Smooth muscle cell (in vitro differentiated cells): ENCODE results near the gene GDE1. TPM values are rescaled to one million over a fixed set of nuclear protein-coding genes. Genes with fewer than 3 reads are reported as not detected.

Experiments used
- DNase-seq: peaks from one replicate; lab custom pipeline; 2025; ENCODE audit not compliant: unreplicated experiment; lab: John Stamatoyannopoulos, UW
- H2AFZ ChIP-seq: fragments of 200-600 bp; sonication (generic); 2 replicates; pipeline ENCODE4 v1.6.0; 2016; ENCODE audit warnings: antibody characterized with exemption, low read depth, mild to moderate bottlenecking
- H3F3A ChIP-seq: fragments of 200-600 bp; sonication (generic); 2 replicates; pipeline ENCODE4 v1.6.0; 2017; ENCODE audit warnings: antibody characterized with exemption, low read depth
- H3K27ac ChIP-seq: fragments of 200-600 bp; sonication (generic); 2 replicates; pipeline ENCODE4 v1.5.1; 2016; ENCODE audit warnings: low read depth, mild to moderate bottlenecking
- H3K27me3 ChIP-seq: fragments of 200-600 bp; sonication (generic); 2 replicates; pipeline ENCODE4 v1.6.1; 2016; ENCODE audit warnings: low read depth, mild to moderate bottlenecking
- H3K36me3 ChIP-seq: fragments of 200-600 bp; sonication (generic); 2 replicates; pipeline ENCODE4 v1.5.1; 2016; ENCODE audit warnings: low read depth
- H3K4me1 ChIP-seq: fragments of 200-600 bp; sonication (generic); 2 replicates; pipeline ENCODE4 v1.5.1; 2016; ENCODE audit warnings: low read depth
- H3K4me2 ChIP-seq: fragments of 200-600 bp; sonication (generic); 2 replicates; pipeline ENCODE4 v1.6.0; 2016; ENCODE audit warnings: mild to moderate bottlenecking
- H3K4me3 ChIP-seq: fragments of 200-600 bp; sonication (generic); 2 replicates; pipeline ENCODE4 v1.5.1; 2016; ENCODE audit warnings: mild to moderate bottlenecking
- H3K79me2 ChIP-seq: fragments of 200-600 bp; sonication (generic); 2 replicates; pipeline ENCODE4 v1.6.0; 2016; ENCODE audit warnings: low read depth, mild to moderate bottlenecking
- H3K9ac ChIP-seq: fragments of 200-600 bp; sonication (generic); 2 replicates; pipeline ENCODE4 v1.6.0; 2016; ENCODE audit warnings: low read depth
- H3K9me3 ChIP-seq: fragments of 200-600 bp; sonication (generic); replicated peaks from 2 replicates; pipeline ENCODE4 v1.5.1; 2016; ENCODE audit warnings: low read depth
- H4K20me1 ChIP-seq: fragments of 200-600 bp; sonication (generic); 2 replicates; pipeline ENCODE4 v1.6.0; 2016; ENCODE audit warnings: low read depth
- WGBS: methylation state at CpG from one replicate; pipeline ENCODE4 v1.1.7; 2016; ENCODE audit warnings: low lambda C conversion rate; 5-methylcytosine and 5-hydroxymethylcytosine counted together
- polyA plus RNA-seq: library from polyadenylated mRNA; unstranded; fragments of >200 nt; fragmentation: Nextera tagmentation; extraction: Ambion mirVana; gene quantifications from 2 replicates; pipeline ENCODE4 v1.2.1, GENCODE V29; 2016
- total RNA-seq: library from RNA; depleted of rRNA; stranded (reverse); fragments of >200 nt; gene quantifications from 2 replicates; pipeline ENCODE4 v1.2.3, GENCODE V29; 2014
- TF ChIP-seq, protein P1 (sequence below): fragments of 200-600 bp; sonication (generic); IDR thresholded peaks from 2 replicates; pipeline ENCODE4 v1.5.1; 2017; ENCODE audit warnings: borderline replicate concordance, mild to moderate bottlenecking, antibody characterized with exemption; ENCODE audit not compliant: insufficient read depth, poor library complexity, severe bottlenecking

The GDE1 gene
- total and polyA plus RNA-seq, 2 experiments from 2014 or later = 43.8 to 46.0 TPM

DNA sequence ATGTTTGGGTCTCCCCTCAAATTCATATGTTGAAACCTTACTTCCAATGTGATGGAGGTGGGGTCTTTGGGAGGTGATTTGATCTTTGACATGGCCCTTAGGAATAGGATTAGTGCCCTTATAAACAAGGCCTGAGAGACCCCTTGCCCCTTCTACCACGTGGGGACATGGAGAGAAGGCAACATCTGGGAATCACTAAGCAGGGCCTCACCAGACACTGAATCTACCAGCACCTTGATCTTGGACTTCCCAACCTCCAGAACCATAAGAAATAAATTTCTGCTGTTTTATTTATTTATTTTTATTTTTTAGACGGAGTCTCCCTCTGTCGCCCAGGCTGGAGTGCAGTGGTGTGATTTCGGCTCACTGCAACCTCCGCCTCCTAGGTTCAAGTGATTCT, 40.1 kb downstream of the GDE1 start:
- H2AFZ ChIP-seq = no peak overlapping the region
- no peak for DNase-seq
- H3K36me3 ChIP-seq = no peaks in the 10 kb centered on the region
- H3F3A ChIP-seq = no peaks in the 10 kb centered on the region
- no peak overlapping the region for H3K27ac ChIP-seq
- H3K27me3 ChIP-seq = no peaks in the 10 kb centered on the region
- H3K9ac ChIP-seq = no peak overlapping the region
- no peak overlapping the region for H3K4me3 ChIP-seq
- TF ChIP-seq, protein P1, sequence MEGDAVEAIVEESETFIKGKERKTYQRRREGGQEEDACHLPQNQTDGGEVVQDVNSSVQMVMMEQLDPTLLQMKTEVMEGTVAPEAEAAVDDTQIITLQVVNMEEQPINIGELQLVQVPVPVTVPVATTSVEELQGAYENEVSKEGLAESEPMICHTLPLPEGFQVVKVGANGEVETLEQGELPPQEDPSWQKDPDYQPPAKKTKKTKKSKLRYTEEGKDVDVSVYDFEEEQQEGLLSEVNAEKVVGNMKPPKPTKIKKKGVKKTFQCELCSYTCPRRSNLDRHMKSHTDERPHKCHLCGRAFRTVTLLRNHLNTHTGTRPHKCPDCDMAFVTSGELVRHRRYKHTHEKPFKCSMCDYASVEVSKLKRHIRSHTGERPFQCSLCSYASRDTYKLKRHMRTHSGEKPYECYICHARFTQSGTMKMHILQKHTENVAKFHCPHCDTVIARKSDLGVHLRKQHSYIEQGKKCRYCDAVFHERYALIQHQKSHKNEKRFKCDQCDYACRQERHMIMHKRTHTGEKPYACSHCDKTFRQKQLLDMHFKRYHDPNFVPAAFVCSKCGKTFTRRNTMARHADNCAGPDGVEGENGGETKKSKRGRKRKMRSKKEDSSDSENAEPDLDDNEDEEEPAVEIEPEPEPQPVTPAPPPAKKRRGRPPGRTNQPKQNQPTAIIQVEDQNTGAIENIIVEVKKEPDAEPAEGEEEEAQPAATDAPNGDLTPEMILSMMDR = no peak
- no peaks in the 10 kb centered on the region for H3K79me2 ChIP-seq
- no peaks in the 10 kb centered on the region for H3K4me1 ChIP-seq
- H3K4me2 ChIP-seq = no peak overlapping the region
- no peaks in the 10 kb centered on the region for H3K9me3 ChIP-seq
- H4K20me1 ChIP-seq = no peaks in the 10 kb centered on the region
- WGBS = 92% methylated on average over 5 of the region's 5 CpGs

DNA sequence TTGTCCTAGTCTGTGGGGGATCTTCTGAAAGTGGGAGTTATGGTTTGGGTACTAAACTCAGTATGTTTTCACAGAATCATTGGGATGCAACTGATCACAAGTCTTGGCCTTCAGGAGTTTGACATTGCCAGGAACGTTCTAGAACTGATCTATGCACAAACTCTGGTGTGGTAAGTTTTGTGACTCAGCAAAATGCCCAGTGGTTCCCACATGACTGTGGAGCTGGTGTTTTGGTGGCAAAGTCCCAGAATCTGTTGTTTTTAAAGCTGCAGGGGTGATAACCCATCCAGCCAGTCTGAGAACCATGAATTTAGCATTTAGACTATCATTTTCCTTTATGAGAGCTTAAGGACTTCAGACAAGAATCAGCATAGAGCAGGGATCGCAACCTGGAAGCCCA, 40.6 kb downstream of the GDE1 start:
- H3K27me3 ChIP-seq = no peaks in the 10 kb centered on the region
- H3K9me3 ChIP-seq = no peaks in the 10 kb centered on the region
- WGBS = 92% methylated on average over 2 of the region's 2 CpGs
- no peak overlapping the region for H3K4me2 ChIP-seq
- no peaks in the 10 kb centered on the region for H4K20me1 ChIP-seq
- H3K27ac ChIP-seq = no peak overlapping the region
- H3K79me2 ChIP-seq = no peaks in the 10 kb centered on the region
- no peak for DNase-seq
- H3K4me3 ChIP-seq = no peak overlapping the region
- H3K36me3 ChIP-seq = no peaks in the 10 kb centered on the region
- H3K4me1 ChIP-seq = no peaks in the 10 kb centered on the region
- H2AFZ ChIP-seq = no peak overlapping the region
- no peaks in the 10 kb centered on the region for H3F3A ChIP-seq
- TF ChIP-seq, protein P1 = no peak
- no peak overlapping the region for H3K9ac ChIP-seq

DNA sequence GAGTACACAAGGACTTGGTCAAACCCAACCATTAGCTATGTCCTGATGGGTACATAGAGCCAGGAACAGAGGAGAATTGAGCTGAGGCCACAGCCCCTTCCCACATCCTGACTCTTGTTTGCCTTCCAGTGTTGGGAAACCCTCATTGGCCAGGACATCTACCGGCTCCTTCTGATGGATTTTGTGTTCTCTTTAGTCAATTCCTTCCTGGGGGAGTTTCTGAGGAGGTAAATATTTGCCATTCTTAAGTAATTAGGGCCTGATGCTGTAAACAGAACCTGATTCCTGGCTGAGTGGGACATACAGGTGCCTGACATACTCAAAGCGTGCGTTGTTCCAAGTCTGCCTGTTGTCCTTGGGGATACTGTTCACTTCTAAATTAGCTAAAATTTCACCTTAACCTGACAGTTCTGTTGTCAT, 42.6 kb downstream of the GDE1 start:
- Histone ChIP-seq H3K36me3 (no peaks in the 10 kb centered on the region), H3K4me1 (no peaks in the 10 kb centered on the region), H3K9ac (no peak overlapping the region), H3K27me3 (no peaks in the 10 kb centered on the region), H3F3A (no peaks in the 10 kb centered on the region), H3K4me3 (no peak overlapping the region), H4K20me1 (no peaks in the 10 kb centered on the region), H3K4me2 (no peak overlapping the region), H3K9me3 (no peaks in the 10 kb centered on the region), H3K79me2 (no peaks in the 10 kb centered on the region), H2AFZ (no peak overlapping the region), H3K27ac (no peak overlapping the region)
- no peak for DNase-seq
- WGBS = 65% methylated on average over 3 of the region's 3 CpGs
- TF ChIP-seq, protein P1 = no peak

DNA sequence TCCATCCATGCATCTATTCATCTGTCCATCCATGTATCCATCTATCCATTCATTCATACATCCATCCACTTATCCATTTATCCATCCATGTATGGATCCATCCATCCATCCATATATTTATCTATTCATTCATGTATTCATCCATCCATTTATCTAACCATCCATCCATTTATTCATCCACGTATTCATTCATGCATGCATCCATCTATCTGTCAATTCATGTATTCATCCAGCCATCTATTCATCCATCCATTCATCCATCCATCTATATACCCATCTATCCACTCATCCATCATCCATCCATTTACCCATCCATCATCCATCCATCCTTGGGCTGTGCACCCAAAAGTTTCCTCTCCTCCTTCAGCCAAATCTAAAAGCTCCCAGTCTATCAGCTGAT, 43.4 kb downstream of the GDE1 start:
- TF ChIP-seq, protein P1 = no peak

More for the DNA sequence above, 43.4 kb downstream of the GDE1 start:
- DNase-seq = no peak
- Histone ChIP-seq H3K79me2 (no peaks in the 10 kb centered on the region), H4K20me1 (no peaks in the 10 kb centered on the region), H3K4me3 (no peak overlapping the region), H3F3A (no peaks in the 10 kb centered on the region), H2AFZ (no peak overlapping the region), H3K4me1 (no peaks in the 10 kb centered on the region), H3K36me3 (no peaks in the 10 kb centered on the region), H3K9ac (no peak overlapping the region), H3K27ac (no peak overlapping the region), H3K4me2 (no peak overlapping the region), H3K9me3 (no peaks in the 10 kb centered on the region), H3K27me3 (no peaks in the 10 kb centered on the region)
- 97% methylated on average over 1 of the region's 1 CpG for WGBS
